Heart left ventricle (tissue), 13 donors: ENCODE measurements around the gene EPS8L1.

Experiments used
- POLR2A ChIP-seq, 2 donors: fragments of 450-650 bp; IDR thresholded peaks; one replicate each; pipeline ENCODE4 v1.6.1; 2017; ENCODE audit warnings: antibody characterized with exemption in 2 of 2, mild to moderate bottlenecking in 2 of 2, moderate library complexity in 2 of 2
- TF ChIP-seq, protein P1 (sequence below), 12 donors: fragments of 200-600 bp; sonication (generic) in 4 of 12; IDR thresholded peaks; one replicate each; pipeline versions ENCODE4 v1.5.0 to v1.8.0; 2018 to 2022; ENCODE audit warnings: antibody characterized with exemption in 12 of 12, mild to moderate bottlenecking in 5 of 12
- donor health status: ischemic (EF 13 %, LVEDD 7.1; RV severe dilation, severe dysfunction).
- donor health status: DM: no; HTN: yes; CAD: no.
- donor health status: DM: no; HTN: no; CAD: no.
- donor health status: ischemic (EF 25% LVEDD 6.9; RV normal size, moderate dysfunction).
- donor health status: ischemic (EF 25% LVEDD 5.7; RV mildly dilated, moderate dysfunction).
- donor health status: ischemic (EF 35%, LVEDD 5.7; RV mildly dilated, moderate dysfunction).
- donor health status: nonischemic (EF 11% LVEDD 7.7; RV severe dilation, severe dysfunction).
- donor health status: DM: yes; HTN: yes; CAD: no.
- donor health status: PGD.
- donor health status: ischemic (EF 29% LVEDD 5.4; RV normal size, mild dysfunction).
- donor health status: nonischemic (EF 23%, LVEDD 6.1; RV moderate dilation, normal function).

DNA sequence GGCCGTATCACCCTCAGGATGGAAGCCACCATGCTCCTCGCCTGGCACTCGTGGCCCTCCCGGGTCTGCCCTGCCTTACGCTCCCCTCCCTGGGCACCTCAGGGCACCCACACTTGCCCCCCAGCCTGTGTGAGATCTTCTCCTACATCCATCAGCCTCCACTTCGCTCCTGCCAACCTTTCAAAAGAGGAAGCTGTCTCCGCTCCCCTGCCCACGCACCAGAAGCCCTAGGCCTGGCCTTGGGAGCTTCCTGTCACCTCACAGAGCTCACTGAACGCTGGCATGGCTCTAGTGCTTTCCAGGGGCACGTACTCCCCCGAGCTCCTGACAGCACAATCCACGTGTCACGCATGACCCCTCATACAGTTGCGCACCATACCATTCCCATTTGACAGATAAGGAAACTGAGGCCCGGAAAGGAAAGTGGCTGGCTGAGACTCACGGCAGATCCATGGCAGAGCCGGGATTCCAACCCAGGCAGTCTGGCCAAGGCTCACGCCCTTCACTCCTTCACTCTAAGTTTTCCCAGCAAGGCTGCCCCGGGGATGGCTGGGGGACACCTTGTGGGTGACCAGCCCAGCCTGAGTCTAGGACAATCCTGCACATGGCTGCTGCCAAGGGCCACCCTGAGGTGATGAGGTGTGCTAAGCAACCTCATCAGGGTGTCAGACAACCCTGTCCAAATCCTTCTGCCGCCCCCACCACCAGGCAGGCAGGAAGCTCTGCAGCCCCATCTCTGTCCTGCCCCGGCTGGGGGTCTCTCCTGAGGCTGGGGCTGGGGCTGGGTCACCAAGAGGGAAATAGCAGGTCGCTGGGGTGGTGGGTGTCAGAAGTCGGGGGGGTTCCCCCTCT is 22.4 kb downstream of the EPS8L1 start:
- TF ChIP-seq, protein P1, sequence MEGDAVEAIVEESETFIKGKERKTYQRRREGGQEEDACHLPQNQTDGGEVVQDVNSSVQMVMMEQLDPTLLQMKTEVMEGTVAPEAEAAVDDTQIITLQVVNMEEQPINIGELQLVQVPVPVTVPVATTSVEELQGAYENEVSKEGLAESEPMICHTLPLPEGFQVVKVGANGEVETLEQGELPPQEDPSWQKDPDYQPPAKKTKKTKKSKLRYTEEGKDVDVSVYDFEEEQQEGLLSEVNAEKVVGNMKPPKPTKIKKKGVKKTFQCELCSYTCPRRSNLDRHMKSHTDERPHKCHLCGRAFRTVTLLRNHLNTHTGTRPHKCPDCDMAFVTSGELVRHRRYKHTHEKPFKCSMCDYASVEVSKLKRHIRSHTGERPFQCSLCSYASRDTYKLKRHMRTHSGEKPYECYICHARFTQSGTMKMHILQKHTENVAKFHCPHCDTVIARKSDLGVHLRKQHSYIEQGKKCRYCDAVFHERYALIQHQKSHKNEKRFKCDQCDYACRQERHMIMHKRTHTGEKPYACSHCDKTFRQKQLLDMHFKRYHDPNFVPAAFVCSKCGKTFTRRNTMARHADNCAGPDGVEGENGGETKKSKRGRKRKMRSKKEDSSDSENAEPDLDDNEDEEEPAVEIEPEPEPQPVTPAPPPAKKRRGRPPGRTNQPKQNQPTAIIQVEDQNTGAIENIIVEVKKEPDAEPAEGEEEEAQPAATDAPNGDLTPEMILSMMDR (IDR thresholded peaks at IDR 0.05), result no peak
- no peak for TF ChIP-seq POLR2A (IDR thresholded peaks at IDR 0.05)
